Activated T-cell treated with anti-CD3 and anti-CD28 coated beads for 24 hours (primary cell): ENCODE measurements around the gene FURIN.
"Not testable (repeated sequence)": the region's sequence is repeated elsewhere in the genome, so short reads cannot be mapped to it uniquely, and the experiment has no call there.

Experiments used
- DNase-seq: peaks from one replicate; pipeline ENCODE4 v3.0.0-alpha.2; 2020; ENCODE audit warnings: low read depth

FURIN gene

DNA sequence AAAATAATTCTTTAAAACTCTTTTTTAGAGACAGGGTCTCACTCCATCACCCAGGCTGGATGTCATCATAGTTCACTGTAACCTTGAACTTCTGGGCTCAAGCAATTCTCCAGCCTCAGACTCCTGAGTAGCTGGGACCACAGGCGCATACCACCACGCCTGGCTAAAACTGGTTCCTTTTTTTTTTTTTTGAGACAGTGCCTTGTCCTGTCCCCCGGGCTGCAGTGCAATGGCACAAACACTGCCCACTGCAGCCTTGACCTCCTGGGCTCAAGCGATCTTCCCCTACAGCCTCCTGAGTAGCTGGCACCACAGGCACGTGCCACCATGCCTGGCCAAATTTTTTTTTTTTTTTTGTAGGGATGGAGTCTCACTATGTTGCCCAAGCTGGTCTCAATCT, 23.7 kb upstream of the FURIN start:
- DNase-seq: no peak

- DNase-seq: no peak
Observed at GRCh38 chr15:90845201-90845949, 23.0 kb upstream of the FURIN start.

DNA sequence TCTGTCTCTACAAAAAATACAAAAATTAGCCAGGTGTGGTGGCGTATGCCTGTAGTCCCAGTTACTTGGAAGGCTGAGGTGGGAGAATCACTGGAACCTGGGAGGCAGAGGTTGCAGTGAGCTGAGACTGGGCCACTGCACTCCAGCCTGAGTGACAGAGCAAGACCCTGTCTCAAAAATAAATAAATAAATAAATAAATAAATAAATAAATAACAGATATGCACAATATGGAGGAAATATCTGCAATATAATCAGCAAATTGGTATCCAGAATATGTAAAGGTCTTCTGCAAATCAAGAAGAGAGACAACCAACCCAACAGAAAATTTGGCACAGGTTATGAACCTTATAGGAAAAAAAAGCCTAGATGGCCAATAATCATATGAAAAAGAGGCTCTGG, 19.0 kb upstream of the FURIN start:
- DNase-seq: not testable (repeated sequence)

GRCh38 chr15:90851114-90851513, 17.3 kb upstream of the FURIN start:
- DNase-seq: no peak

DNA sequence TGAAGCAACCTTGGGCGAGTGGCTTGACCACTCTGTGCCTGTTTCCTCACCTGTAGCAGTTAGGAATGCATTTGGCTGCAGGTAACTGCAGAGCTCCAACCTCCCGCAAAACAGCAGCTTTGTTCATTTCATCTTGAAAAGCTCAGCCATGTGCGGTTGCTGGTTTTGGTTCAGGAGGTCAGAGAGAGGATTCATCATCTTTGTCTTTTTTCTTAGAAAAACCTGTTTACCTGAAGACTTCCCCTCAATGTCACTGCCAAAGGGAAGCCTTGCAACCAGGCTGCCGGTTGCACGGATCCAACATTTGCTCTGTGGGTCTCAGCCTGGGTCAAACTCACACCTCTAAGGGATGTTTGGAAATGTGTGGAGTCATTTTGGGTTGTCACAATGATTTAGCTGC, 16.4 kb upstream of the FURIN start:
- no peak for DNase-seq

GRCh38 chr15:90855139-90855538, 13.2 kb upstream of the FURIN start:
- no peak for DNase-seq

DNA sequence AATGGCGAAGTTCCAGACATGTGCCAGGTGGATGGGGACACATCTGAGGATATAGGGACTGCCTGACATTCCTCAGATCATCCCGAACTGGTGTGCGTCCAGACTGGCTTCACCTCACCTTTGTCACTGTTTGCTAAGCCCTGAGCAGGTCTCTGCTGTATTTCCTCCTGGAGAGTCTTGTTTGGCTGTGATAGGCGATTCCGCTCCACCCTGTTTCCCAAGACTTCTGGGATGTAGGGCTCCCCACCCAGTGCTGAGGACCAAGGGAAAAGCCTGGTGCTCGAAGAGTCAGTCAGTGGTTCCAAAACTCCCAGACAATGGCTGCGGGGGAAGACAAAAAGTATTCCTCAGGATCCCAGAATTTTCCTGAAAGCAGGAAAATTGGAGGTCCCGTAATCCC, 11.1 kb upstream of the FURIN start:
- DNase-seq: no peak

GRCh38 chr15:90857883-90858443, 10.4 kb upstream of the FURIN start:
- no peak for DNase-seq

DNA sequence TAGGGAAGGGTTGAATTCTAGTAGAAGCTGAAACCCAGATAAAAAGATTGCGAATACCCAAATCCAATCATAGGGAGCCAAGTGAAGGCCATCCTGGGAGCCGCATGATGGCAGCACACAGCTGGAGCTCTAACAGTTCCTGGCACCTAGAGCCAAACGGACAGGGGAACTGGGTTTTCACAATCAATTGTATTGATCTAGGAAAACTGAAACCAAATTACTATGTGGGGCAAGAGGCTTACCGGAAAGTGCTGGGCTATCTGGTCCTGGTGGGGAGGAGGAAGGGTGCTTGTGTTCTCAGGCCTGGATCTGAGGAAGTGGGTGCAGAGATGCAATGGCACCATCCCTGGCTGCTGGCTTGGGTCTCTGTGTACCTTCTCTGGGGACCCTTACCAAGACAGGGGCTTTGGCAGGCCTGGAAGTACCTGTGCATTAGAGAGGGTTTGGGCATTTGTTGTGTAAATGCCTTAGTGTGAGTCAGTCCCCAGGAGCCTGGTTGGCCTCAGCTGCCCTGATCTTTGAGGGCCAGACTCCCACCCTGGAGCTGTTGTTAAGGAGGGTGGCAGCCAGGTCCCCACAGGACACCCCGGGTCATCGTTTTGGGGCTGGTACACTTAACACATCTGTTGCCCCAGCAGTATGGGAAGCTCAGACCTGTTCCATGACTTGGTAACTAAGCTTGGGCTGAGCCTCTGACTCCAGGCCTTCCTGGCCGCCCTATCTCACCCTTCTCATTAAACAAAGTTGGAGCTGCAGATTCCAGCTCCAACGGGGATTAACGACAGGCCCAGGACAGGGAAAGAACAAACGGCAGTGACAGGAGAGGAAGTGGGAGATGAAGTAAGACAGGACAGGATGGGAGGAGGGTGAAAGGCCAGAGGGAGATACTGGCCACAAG, 8.9 kb upstream of the FURIN start:
- no peak for DNase-seq

- DNase-seq: no peak
Observed at GRCh38 chr15:90860450-90860849, 7.9 kb upstream of the FURIN start.

DNA sequence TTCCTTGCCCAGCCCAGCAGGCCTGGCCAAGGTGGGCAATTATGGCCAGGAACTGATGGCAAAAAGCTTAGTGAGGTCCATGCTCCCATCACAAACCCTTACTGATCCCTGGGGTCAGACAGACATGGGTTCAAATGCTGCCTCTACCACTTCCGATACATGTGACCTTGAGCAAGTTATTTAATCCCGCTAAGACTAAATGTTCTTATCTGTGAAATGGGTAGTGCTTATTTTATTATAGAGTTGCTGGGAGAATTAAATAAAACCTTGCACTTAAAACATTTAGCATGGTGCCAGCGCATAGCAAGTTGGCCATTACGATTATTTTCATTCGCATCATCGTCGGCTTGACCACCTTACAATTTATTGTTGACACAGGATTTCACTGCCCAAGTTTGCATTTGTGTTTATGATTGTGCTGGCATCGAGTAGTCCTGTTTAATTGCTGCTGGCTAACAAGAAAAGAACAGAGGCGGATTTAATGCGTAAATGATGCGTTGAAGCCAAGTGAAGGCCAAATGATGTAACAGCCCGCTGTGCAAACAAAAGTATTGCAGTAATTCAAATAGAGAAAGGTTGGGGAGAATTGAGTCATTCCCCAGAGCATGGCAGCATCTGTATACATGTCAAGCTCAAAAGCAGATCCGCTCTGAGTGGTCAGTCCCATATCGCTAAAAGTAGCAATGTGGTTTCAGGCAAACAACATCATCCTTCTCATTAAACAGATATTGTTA, 7.3 kb upstream of the FURIN start:
- no peak for DNase-seq

GRCh38 chr15:90862487-90862886, 5.9 kb upstream of the FURIN start:
- no peak for DNase-seq

GRCh38 chr15:90862964-90863778, 5.2 kb upstream of the FURIN start:
- no peak for DNase-seq

- DNase-seq: no peak
Observed at GRCh38 chr15:90863987-90864386, 4.4 kb upstream of the FURIN start.

DNA sequence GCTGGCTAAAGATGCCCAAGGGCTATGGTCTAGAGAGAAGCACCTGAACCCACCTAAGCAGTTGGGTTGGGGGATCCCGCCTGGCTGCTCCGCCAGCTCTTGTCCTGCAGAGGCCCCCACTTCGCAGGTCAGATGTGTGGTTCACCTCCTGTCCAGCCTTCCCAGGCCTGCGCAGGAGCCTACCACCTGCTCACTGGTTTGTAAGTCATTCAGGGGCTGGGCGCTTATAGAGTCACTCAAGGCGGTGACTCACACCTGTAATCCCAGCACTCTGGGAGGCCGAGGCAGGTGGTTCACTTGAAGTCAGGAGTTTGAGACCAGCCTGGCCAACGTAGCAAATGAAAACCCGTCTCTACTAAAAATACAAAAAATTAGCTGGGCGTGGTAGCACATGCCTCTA, 3.9 kb upstream of the FURIN start:
- DNase-seq: no peak

- no peak for DNase-seq
Observed at GRCh38 chr15:90865702-90866101, 2.7 kb upstream of the FURIN start.

GRCh38 chr15:90866161-90866715, 2.1 kb upstream of the FURIN start:
- DNase-seq: no peak

GRCh38 chr15:90866800-90867199, 1.6 kb upstream of the FURIN start:
- no peak for DNase-seq

DNA sequence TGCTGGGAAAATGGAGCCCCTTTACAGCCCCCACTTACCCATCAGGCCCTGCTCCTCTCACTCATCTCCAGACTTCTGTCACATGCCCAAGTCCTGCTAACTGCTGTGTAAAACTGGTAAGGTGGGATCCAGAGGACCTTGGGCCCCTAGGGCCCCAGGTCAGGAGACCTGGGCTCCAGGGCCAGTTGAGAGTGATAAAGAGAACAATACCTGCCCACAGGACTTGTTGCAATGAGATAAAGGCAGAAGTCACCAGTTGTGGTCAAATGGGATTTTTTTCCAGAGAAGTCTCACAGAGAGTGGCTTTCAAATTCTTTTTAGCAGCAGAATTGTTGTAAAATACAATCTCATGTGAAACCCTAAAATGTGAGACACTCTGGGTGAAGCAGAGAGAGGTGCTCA, 753 bp downstream of the FURIN start:
- no peak for DNase-seq

GRCh38 chr15:90869601-90870353, 1.4 kb downstream of the FURIN start:
- peak; percentile 40 for DNase-seq
